ENCODE data around the gene MYLK4. TPM values are rescaled to one million over a fixed set of nuclear protein-coding genes. Genes with fewer than 3 reads are reported as not detected.

MYLK4 gene
- total and polyA plus RNA-seq, 9 donors = 0.24 to 0.83 (median 0.50) TPM

- no peak overlapping the region for H3K27ac ChIP-seq
- H3K9me3 ChIP-seq = no peaks in the 10 kb centered on the region
- intact Hi-C loops (cut with DNase I) = no loop called here
- H3K27me3 ChIP-seq = no peaks in the 10 kb centered on the region
- DNase-seq = no peak
- 74 to 84% (median 80%) methylated on average over 4 of the region's 4 CpGs for WGBS, 3 donors
- H3K4me1 ChIP-seq (ENCODE audit: insufficient read depth) = no peaks in the 10 kb centered on the region
- no peaks in the 10 kb centered on the region for H3K36me3 ChIP-seq
- TF ChIP-seq EP300 (IDR thresholded peaks at IDR 0.05) (no peak), POLR2A (IDR thresholded peaks at IDR 0.05) (no peak), CTCF (IDR thresholded peaks at IDR 0.05) (no peak)
- no peak overlapping the region for H3K4me3 ChIP-seq
These were observed 133.0 kb downstream of the MYLK4 start for GRCh38 chr6:2617729-2618128.

GRCh38 chr6:2616811-2617210 lies 133.9 kb downstream of the MYLK4 start:
- H3K4me1 ChIP-seq (ENCODE audit: insufficient read depth) = no peaks in the 10 kb centered on the region
- no peaks in the 10 kb centered on the region for H3K36me3 ChIP-seq
- no peak overlapping the region for H3K4me3 ChIP-seq
- no peak for TF ChIP-seq EP300 (IDR thresholded peaks at IDR 0.05)
- no peak for TF ChIP-seq CTCF (IDR thresholded peaks at IDR 0.05)
- no peak for TF ChIP-seq POLR2A (IDR thresholded peaks at IDR 0.05)
- H3K27ac ChIP-seq = no peak overlapping the region
- intact Hi-C loops (cut with DNase I) = no loop called here
- DNase-seq = no peak
- WGBS, 3 donors = 62 to 77% (median 73%) methylated on average over 7 of the region's 7 CpGs
- H3K27me3 ChIP-seq = no peaks in the 10 kb centered on the region
- no peaks in the 10 kb centered on the region for H3K9me3 ChIP-seq

- H3K36me3 ChIP-seq = no peaks in the 10 kb centered on the region
- no peak overlapping the region for H3K27ac ChIP-seq
- H3K27me3 ChIP-seq = no peaks in the 10 kb centered on the region
- H3K4me3 ChIP-seq = no peak overlapping the region
- no peak for DNase-seq
- intact Hi-C loops (cut with DNase I) = no loop called here
- H3K9me3 ChIP-seq = no peaks in the 10 kb centered on the region
- TF ChIP-seq CTCF (IDR thresholded peaks at IDR 0.05) (no peak), POLR2A (IDR thresholded peaks at IDR 0.05) (no peak), EP300 (IDR thresholded peaks at IDR 0.05) (no peak)
- 9 to 22% (median 13%) methylated on average over 3 of the region's 3 CpGs for WGBS, 3 donors
- no peaks in the 10 kb centered on the region for H3K4me1 ChIP-seq (ENCODE audit: insufficient read depth)
These were observed 135.5 kb downstream of the MYLK4 start for GRCh38 chr6:2615251-2615650.

GRCh38 chr6:2614846-2615245 lies 135.9 kb downstream of the MYLK4 start:
- Histone ChIP-seq H3K27ac (no peak overlapping the region), H3K9me3 (no peaks in the 10 kb centered on the region), H3K27me3 (no peaks in the 10 kb centered on the region), H3K4me1 (ENCODE audit: insufficient read depth) (no peaks in the 10 kb centered on the region), H3K4me3 (no peak overlapping the region), H3K36me3 (no peaks in the 10 kb centered on the region)
- intact Hi-C loops (cut with DNase I) = no loop called here
- WGBS, 3 donors = 14 to 42% (median 22%) methylated on average over 5 of the region's 5 CpGs
- TF ChIP-seq CTCF (IDR thresholded peaks at IDR 0.05) (no peak), EP300 (IDR thresholded peaks at IDR 0.05) (no peak), POLR2A (IDR thresholded peaks at IDR 0.05) (no peak)
- DNase-seq = no peak

GRCh38 chr6:2614155-2614554 lies 136.6 kb downstream of the MYLK4 start:
- intact Hi-C loops (cut with DNase I) = no loop called here
- TF ChIP-seq EP300 (IDR thresholded peaks at IDR 0.05) (no peak), CTCF (IDR thresholded peaks at IDR 0.05) (no peak), POLR2A (IDR thresholded peaks at IDR 0.05) (no peak)
- H3K27me3 ChIP-seq = no peaks in the 10 kb centered on the region
- no peak for DNase-seq
- H3K27ac ChIP-seq = no peak overlapping the region
- 86 to 93% (median 92%) methylated on average over 6 of the region's 6 CpGs for whole genome bisulfite sequencing, 3 donors
- no peak overlapping the region for H3K4me3 ChIP-seq
- no peaks in the 10 kb centered on the region for H3K4me1 ChIP-seq (ENCODE audit: insufficient read depth)
- H3K36me3 ChIP-seq = no peaks in the 10 kb centered on the region
- H3K9me3 ChIP-seq = no peaks in the 10 kb centered on the region
